Cortex of kidney (tissue), 1 donor: Measurements from ENCODE around the gene GCNT1.
"Not testable (repeated sequence)": the region's sequence is repeated elsewhere in the genome, so short reads cannot be mapped to it uniquely, and the experiment has no call there.

Source experiments
- DNase-seq: peaks from one replicate; lab custom pipeline; 2025; lab: John Stamatoyannopoulos, UW

The GCNT1 gene

DNA sequence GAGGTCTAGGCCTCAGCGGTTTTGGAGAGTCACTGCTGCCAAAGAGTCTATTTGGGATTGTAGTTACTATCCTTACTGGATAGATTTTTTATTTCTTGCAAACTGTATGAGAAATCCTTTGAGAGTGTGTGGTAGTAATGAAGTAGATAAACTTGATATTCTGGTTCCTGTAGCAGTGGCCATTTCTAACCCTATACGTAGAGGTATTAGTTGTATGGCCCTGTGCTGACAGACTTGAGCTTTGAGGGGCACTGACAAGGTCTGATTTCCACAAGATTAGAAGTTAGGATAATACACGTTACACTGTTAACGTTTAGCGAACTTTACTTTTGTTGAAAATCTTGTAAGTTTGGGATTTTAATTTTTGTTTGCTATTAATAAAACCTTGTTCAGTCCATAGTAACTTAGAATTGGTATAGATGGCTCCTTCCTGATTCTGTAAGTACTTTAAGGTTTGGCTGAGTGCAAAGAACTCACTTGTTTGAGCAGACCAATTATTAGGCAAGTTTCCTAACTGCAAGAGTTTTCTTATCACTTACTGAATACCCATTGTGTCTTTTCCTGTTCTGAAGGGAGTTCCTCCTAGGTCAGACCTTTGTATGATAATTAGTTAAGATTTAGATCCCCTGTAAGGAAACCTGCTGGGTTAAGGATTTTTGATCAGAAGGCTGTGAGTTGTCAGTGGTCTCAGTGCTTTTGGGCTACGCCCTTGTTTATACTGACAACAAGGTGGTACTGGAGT lies 31.4 kb downstream of the GCNT1 start:
- no peak for DNase-seq

DNA sequence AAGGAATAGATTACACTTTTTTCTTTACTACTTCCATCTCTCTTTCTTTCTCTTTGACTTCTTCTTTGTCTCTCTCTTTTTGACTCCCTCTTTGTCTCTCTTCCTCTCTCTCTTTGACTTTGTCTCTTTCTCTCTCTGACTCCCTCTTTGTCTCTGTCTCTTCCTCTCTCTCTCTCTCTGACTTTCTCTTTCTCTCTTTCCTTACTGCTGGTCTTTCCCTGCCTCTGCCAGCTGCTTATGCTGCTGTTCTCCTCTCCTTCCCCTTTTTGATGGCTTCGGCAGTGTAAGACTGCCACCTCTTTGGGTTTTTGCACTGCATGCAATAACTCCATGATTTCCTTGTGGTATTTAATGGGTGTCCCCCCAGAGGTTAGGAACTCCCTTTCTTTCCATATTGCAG lies 32.1 kb downstream of the GCNT1 start:
- DNase-seq, result not testable (repeated sequence)

DNA sequence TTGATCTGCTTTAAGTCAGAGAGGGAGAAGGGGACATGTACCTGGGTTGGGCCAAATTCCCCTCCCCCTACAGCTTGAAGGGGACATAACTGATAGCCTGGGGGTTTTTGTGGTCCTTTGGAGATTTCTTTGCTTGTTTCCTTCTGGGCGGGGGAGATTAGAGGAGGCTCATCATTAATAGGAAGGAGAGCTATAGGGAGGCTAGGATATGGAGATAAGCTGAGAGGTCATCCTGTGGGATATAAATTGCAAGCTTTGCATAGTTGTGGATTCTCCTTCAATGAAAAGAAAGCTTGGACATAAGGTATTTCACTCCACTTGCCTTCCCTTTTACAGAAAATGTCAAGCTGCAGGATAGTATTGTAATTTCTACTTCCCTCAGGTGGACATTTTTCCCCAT lies 34.5 kb downstream of the GCNT1 start:
- DNase-seq, result not testable (repeated sequence)

DNA sequence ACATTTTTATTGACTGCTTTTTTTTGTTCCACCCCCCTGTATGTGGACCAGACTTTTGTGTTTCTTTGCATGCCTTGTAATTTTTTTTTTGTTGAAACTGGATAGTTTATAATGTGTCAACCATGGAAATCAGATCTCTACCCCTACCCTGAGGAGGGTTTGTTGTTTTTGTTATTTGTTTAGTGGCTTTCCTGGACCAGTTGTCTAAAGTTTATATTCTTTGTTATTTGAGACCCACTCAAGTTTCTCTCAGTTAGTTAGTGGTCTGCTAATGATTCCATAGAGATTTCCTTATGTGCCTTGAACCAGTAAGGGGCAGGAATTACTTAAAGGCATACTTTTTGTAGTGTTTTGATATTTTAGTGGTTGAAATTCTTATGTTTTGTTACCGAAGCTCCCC lies 41.1 kb downstream of the GCNT1 start:
- no peak for DNase-seq

DNA sequence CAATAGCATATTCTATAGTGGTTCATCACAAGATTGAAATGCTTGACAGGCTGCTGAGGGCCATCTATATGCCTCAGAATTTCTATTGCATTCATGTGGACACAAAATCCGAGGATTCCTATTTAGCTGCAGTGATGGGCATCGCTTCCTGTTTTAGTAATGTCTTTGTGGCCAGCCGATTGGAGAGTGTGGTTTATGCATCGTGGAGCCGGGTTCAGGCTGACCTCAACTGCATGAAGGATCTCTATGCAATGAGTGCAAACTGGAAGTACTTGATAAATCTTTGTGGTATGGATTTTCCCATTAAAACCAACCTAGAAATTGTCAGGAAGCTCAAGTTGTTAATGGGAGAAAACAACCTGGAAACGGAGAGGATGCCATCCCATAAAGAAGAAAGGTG lies 43.8 kb downstream of the GCNT1 start:
- no peak for DNase-seq

DNA sequence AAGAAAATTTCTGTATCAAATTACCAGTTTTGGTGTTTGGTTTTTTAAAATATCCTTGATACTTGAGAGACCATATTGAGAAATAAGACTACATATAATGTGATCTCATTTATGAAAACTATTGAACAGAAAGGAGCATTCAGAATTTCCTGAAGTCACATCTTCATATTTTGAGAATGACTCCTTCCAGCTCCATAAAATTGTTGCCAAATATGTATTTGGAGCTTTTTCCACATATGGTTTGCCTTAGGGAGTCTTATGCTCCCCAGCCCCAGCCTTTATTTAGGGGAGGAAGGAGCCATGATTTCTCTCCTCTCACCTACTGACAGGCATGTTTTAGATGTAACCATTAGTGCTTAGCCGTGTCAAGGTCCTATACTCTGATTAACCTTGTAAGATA lies 51.1 kb downstream of the GCNT1 start:
- DNase-seq, result no peak

DNA sequence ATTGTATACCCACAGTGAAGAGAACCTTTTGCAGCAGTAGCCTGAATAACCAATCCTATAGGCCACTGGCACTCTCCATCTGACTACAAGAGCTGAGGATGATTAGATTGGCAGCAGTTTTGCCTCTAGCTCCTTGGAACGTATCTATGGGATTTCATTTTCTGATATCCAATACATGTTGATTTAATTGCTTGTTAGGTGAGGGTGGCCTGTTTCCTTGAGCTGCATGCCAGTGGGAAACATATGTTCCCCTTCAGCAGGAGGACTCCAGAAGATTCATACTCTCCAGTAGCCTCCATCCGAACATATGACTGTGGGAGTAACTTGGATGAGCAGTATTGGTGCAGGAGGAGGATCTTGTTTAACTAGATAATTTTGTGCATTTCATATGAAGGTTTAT lies 51.5 kb downstream of the GCNT1 start:
- DNase-seq, result no peak

DNA sequence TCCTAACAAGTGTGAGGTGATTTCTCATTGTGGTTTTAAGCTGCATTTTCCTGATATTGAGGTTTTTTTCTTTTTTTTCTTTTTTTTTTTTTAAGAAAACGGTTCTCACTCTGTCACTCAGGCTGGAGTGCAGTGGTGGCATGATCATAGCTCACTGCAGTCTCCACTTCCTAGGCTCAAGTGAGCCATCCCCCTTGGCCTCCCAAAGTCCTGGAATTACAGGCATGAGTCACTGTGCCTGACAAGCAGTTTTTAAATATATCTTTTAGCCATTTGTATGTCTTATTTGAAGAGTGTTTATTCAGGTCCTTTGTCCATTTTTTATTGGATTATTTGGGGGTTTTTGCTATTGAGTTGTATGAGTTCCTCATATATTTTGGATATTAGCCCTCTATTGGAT lies 53.8 kb downstream of the GCNT1 start:
- no peak for DNase-seq

DNA sequence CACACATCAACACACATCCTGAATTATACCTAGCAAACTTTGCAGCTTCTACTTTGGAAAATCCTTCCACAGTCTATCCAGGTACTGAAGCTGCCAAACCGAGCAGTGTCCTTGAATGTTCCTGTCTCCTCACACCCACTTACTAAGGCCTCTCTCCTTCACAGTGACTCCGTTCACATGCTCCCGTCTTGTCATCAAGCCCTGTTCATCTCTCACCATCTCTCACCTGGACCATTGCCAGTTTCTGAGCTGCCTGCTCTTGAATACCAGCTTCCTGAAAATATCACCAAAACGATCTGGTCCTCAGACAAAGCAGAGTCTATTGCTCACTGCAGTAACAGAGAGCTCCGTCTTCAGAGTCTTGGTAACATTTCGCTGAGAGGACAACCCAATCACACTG lies 57.4 kb downstream of the GCNT1 start:
- no peak for DNase-seq

DNA sequence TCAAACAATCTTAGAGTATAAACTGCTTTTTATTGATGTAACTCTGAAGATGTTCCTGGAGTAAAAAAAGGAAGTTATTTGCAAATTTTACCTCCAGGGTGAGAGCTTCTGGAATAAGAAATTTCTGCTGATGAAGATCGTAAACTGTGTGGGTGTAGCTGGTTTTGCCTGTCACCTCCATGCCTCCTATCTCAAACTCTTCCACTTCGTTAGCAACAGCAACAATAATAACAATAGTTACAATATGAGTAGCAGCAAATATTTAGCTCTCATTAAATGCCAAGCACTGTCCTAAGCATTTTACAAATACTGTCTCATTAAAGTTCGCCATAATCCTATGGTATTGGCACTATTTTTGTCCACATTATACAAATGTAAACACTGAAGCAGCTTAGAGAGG lies 57.9 kb downstream of the GCNT1 start:
- DNase-seq, result no peak

DNA sequence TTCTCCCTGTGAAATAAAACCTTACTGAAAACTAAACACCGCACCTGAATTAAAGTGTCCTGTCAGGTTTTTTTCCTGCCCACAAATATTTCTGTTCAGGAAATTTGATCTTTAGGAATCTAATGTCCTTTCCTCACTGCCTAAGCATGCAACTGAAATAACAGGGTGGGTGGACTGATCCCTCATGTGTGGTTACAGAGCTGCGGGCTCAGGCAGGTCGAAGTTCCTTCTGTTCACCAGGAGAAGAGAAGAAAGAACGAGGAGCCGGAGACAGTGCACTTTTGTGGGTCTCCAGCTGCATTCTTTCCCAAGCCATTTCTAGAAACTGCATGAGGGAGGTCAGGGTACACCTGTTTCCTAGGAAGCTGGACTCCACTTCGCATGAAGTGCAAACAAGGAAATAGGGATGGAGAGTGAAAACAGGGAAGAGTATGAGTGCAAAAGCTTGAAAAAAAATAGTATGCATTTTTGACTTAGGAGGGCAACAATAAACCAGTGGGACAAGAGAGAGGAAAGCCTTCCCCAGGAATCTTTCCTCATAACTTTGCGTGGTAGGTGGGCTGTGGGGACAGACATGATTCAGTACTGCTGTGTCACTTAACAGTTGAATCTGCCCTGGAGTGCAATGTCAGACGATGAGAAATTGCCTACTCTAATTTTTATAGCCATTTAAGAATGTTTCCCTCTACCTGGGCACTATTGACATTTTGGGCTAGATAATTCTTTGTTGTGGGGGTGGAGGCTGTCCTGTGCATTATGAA lies 60.3 kb downstream of the GCNT1 start:
- DNase-seq, result no peak

DNA sequence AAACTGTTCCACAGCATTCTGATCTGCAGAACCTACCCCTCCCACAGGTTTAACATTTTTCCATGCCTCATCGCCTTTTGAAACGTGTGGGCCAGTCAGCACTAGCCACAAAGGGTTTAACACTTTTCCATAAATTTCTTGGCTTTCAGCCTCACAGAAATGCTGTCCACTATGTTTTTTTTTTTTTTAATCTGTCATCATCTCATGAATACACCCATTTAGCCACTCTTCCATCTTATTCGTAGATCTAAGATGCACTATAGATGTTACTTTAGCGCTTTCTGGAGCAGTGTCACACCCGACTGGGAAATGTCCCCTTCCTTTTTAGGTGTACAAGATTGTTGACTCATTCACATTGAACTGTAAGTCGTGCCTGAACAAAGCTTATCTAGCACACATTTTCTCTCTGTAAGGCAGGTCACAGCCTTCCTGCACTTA lies 62.3 kb downstream of the GCNT1 start:
- DNase-seq, result no peak

DNA sequence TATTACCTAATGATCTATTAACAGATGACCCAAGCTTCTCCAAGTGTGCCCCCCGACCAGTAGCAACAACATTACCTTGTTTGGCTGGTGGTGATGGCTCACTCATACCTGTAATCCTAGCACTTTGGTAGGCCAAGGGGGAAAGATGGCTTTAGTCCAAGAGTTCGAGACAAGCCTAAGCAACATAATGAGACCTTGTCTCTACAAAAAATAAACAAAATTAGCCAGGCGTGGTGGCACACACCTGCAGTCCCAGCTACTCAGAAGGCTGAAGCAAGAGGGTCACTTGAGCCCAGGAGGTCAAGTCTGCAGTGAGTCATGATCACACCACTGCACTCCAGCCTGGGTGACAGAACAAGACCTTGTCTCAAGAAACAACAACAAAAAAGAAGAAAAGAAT lies 62.9 kb downstream of the GCNT1 start:
- DNase-seq, result no peak

DNA sequence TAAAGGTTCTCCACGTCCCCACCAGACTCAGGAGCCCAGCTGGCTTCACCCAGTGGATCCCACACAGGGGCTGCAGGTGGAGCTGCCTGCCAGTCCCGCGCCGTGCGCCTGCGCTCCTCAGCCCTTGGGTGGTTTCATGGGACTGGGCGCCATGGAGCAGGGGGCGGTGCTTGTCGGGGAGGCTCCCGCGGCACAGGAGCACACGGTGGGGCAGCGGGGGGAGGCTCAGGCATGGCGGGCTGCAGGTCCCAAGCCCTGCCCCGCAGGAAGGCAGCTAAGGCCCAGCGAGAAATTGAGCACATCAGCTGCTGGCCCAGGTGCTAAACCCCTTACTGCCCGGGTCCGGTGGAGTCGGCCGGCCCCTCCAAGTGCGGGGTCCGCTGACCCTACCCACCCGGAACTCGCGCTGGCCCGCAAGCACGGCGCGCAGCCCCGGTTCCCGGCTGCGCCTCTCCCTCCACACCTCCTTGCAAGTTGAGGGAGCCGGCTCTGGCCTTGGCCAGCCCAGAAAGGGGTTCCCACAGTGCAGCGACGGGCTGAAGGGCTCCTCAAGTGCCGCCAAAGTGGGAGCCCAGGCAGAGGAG lies 64.7 kb downstream of the GCNT1 start:
- not testable (repeated sequence) for DNase-seq

DNA sequence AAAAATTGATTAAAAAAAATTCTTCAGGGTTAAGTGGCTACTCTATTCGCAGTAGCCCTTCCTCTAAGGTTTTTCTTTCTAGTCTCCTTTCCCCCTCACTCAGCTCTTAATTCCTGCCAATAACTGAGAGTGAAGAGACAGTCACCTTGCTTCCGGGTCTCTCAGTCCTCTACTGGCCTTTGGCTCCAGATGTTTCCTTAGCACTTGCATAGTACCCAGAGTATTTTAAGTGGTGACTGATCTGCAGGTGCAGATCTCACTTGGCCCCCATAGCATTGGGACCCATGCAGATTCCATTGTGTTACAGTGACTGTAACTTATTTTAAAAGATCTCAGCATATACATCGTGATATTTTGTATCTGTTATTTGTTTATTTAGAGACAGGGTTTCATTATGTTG lies 66.2 kb downstream of the GCNT1 start:
- DNase-seq, result no peak

DNA sequence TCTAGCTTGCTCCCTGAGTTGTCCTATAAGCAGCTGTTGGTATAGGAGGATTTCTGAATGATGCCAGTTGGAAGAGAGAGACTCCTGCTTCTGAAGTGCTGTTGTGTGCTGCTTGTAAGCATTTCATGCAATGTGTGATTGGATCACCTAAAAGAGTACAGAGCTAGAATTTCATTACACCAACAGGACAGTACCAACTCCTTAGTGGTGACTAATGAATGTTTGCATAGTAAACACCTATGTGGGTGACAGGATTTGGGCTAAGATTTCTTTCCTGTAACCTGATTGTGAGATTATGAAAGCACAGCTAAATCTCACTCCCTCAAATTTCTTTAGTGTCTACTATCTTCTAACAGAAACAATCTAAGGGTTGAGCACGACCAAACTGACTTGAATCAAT lies 67.0 kb downstream of the GCNT1 start:
- no peak for DNase-seq

DNA sequence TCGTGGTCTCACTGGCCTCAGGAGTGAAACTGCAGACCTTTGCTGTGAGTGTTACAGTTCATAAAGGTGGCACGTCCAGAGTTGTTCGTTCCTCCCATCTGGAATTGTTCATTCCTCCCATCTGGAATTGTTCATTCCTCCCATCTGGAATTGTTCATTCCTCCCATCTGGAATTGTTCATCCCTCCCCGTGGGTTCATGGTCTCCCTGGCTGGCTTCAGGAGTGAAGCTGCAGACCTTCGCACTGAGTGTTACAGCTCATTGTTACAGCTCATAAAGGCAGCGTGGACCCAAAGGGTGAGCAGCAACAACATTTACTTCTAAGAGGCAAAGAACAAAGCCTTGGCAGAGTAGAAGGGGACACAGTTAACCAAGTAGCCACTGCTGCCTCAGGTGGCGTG lies 69.1 kb downstream of the GCNT1 start:
- DNase-seq, result no peak

DNA sequence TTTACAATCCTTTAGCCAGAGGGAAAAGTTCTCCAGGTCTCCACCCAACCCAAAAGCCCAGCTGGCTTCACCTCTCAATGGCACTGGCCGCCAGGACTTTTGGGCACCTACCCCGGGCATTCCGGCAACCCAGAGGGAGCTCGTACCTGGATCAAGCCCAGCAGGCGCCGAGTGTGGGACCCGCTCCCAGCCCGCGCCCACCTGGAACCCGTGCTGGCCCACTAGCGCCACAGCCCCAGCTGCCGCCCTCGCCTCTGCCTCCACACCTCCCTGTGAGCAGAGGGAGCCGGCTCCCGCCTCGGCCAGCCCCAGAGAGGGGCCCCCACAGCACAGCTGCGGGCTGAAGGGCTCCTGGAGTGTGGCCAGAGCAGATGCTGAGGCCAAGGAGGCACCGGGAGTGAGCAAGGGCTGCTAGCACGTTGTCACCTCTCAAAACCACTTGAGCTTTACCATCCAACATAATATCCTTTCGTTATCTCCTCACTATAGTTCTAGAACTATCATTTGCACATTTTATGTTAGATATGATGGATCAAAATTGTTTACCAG lies 69.7 kb downstream of the GCNT1 start:
- no peak for DNase-seq

DNA sequence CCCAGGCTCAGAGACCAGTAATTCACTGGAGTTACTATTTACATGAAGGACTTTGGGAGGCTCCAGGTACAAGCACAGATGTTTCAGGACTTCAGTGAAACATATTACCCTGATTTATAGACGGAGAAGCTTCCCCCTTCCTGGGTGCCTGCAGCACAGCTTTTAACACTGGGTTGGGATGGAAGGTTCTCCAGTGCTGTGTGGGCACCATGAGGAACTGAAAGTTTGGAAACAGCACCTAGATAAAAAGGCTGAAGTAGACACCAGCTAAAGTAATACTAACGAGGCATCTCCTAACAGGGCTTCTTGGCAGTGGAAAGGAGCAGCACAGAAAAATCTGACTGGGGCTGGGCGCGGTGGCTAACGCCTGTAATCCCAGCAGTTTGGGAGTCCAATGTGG lies 70.7 kb downstream of the GCNT1 start:
- DNase-seq, result no peak

DNA sequence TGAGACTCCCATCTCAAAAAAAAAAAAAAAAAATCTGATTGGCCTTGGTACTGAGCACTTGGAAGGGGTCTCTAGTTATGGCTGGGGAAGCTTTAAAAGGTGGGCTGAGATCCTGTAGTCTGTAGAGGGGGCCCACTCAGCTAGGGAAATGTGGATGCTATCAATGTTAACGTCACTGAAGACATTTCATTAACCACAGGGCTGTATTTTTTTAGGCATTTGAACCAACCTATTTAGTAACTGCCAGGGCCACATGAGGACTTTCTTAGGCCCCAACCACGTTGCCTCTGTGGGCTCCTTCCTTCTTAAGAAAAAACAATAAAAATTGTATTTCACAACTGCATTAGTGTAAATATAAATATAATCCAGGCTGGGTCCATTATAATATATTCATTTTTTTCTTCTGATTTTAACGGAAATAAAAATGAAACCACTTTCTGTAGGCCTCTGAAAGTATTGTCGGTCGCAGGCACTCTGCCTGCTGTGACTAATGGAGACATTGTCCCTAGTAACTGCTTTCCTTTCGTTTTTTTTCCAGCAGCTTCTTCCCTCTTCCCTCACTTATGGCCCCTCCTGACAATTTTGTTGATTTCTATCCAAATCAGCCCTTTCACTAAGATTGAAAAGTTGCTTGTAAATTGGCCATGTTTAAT lies 71.6 kb downstream of the GCNT1 start:
- DNase-seq, result no peak

DNA sequence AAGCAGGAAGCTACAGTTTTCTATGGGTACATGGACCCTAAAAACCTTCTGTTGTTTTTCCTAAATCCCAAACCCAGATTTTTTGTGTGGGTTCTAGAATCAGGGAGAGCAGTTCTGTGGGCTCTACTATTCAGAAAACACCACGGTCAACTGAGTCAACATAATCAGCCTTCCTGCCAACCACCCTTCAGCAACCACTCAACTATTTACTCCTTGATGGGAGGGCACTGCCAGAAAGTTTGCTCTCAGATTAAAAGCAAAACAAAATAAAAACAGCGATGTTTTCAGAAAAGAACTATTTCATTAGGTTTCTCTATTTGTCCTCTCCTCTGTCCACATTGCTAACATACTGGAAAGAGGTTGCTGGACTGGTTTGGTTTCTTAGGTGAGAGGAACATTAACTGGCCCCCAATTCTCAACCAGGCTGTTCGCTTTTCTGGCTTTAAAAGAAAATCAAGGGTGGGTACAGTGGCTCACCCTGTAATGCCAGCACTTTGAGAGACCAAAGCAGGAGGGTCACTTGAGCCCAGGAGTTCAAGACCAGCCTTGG lies 72.3 kb downstream of the GCNT1 start:
- no peak for DNase-seq

DNA sequence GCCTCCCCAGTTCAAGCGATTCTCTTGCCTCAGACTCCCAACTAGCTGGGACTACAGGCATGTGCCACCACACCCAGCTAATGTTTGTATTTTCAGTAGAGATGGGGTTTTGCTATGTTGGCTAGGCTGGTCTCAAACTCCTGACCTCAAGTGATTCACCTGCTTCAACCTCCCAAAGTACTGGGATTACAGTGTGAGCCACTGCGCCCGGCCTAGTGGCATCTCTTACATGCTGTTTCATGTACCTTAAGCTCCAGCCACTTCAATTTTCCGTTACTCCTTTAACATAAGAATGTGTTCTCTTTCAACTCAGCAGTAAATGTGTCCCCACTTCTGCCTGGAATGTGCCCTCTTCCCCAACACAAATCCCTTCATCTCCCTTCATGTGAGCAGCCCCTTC lies 73.9 kb downstream of the GCNT1 start:
- DNase-seq, result not testable (repeated sequence)
